Mesenchymal stem cell (in vitro differentiated cells and primary cell): ENCODE measurements around the gene PPP1R13L.
"Not testable (repeated sequence)": the region's sequence is repeated elsewhere in the genome, so short reads cannot be mapped to it uniquely, and the experiment has no call there.

Source experiments
- DNase-seq: peaks from one replicate; pipeline ENCODE4 v3.0.0-alpha.2; 2013
- H2AFZ ChIP-seq: one replicate; pipeline ENCODE4 v1.6.1; 2013; ENCODE audit warnings: low read depth, mild to moderate bottlenecking, control low read depth, inconsistent platforms, low read length, moderate library complexity
- H2AK5ac ChIP-seq: 2 replicates; pipeline ENCODE4 v1.6.1; 2013; ENCODE audit warnings: low read length, moderate library complexity, mild to moderate bottlenecking, inconsistent platforms; ENCODE audit not compliant: severe bottlenecking
- H2BK120ac ChIP-seq: one replicate; pipeline ENCODE4 v1.6.1; 2013; ENCODE audit warnings: low read depth, mild to moderate bottlenecking, inconsistent platforms, low read length, moderate library complexity
- H2BK12ac ChIP-seq, 2 experiments: one replicate each; pipeline ENCODE4 v1.6.1; 2013; ENCODE audit warnings: inconsistent platforms in 2 of 2, low read length in 2 of 2, mild to moderate bottlenecking in 2 of 2, moderate library complexity in 2 of 2, control low read depth in 1 of 2
- H2BK15ac ChIP-seq: one replicate; pipeline ENCODE4 v1.6.1; 2013; ENCODE audit warnings: mild to moderate bottlenecking, low read depth, inconsistent platforms; ENCODE audit not compliant: poor library complexity, severe bottlenecking
- H2BK5ac ChIP-seq: 2 replicates; pipeline ENCODE4 v1.6.1; 2013; ENCODE audit warnings: low read depth, mild to moderate bottlenecking, low read length, control low read depth, inconsistent platforms; ENCODE audit not compliant: poor library complexity, severe bottlenecking
- H3K14ac ChIP-seq, 2 experiments: one replicate each; pipeline ENCODE4 v1.6.1; 2013; ENCODE audit warnings: inconsistent platforms in 2 of 2, low read length in 2 of 2, control low read depth in 1 of 2, mild to moderate bottlenecking in 1 of 2, moderate library complexity in 1 of 2
- H3K18ac ChIP-seq, 2 experiments: one replicate each; pipeline ENCODE4 v1.6.1; 2013; ENCODE audit warnings: inconsistent platforms in 2 of 2, low read length in 2 of 2, control low read depth in 1 of 2, low read depth in 1 of 2, mild to moderate bottlenecking in 1 of 2
- H3K23ac ChIP-seq, 2 experiments: one replicate each; pipeline ENCODE4 v1.6.1; 2013; ENCODE audit warnings: inconsistent platforms in 2 of 2, low read length in 2 of 2, mild to moderate bottlenecking in 2 of 2, moderate library complexity in 2 of 2, control low read depth in 1 of 2
- H3K27ac ChIP-seq: 2 replicates; pipeline ENCODE4 v1.5.1; 2013; ENCODE audit warnings: mild to moderate bottlenecking, moderate library complexity, low read length, control low read depth, inconsistent platforms; ENCODE audit not compliant: poor library complexity, severe bottlenecking
- H3K27me3 ChIP-seq, 2 experiments: 2 replicates each; pipeline versions ENCODE4 v1.6.1 to v1.7.0; 2013; ENCODE audit warnings: low read length in 2 of 2, mild to moderate bottlenecking in 2 of 2, moderate library complexity in 2 of 2, control low read depth in 1 of 2, inconsistent platforms in 1 of 2; ENCODE audit not compliant: control insufficient read depth in 1 of 2, insufficient read depth in 1 of 2
- H3K36me3 ChIP-seq, 2 experiments: 2 replicates each; pipeline versions ENCODE4 v1.6.1 to v1.7.0; 2013; ENCODE audit warnings: low read length in 2 of 2, control low read depth in 1 of 2, inconsistent platforms in 1 of 2, low read depth in 1 of 2, mild to moderate bottlenecking in 1 of 2; ENCODE audit not compliant: insufficient read depth in 2 of 2, control insufficient read depth in 1 of 2
- H3K4ac ChIP-seq, 2 experiments: one replicate each; pipeline ENCODE4 v1.6.1; 2013; ENCODE audit warnings: inconsistent platforms in 2 of 2, low read length in 2 of 2, mild to moderate bottlenecking in 2 of 2, moderate library complexity in 2 of 2, control low read depth in 1 of 2, low read depth in 1 of 2
- H3K4me1 ChIP-seq: 2 replicates; pipeline ENCODE4 v1.6.1; 2013; ENCODE audit warnings: low read depth, low read length, control low read depth; ENCODE audit not compliant: control insufficient read depth, insufficient read depth
- H3K4me2 ChIP-seq: 2 replicates; pipeline ENCODE4 v1.6.1; 2013; ENCODE audit warnings: low read length, mild to moderate bottlenecking, inconsistent platforms; ENCODE audit not compliant: poor library complexity, severe bottlenecking
- H3K4me3 ChIP-seq, 2 experiments: 2 replicates each; pipeline versions ENCODE4 v1.5.1 to v1.7.0; 2013; ENCODE audit warnings: low read length in 2 of 2, mild to moderate bottlenecking in 2 of 2, control low read depth in 1 of 2, low read depth in 1 of 2; ENCODE audit not compliant: insufficient read depth in 1 of 2
- H3K79me1 ChIP-seq: replicated peaks from 2 replicates; pipeline ENCODE4 v1.6.1; 2013; ENCODE audit warnings: mild to moderate bottlenecking, control low read depth, low read length, inconsistent platforms; ENCODE audit not compliant: poor library complexity, severe bottlenecking
- H3K9ac ChIP-seq: 2 replicates; pipeline ENCODE4 v1.7.0; 2013; ENCODE audit warnings: mild to moderate bottlenecking, low read length, moderate library complexity
- H3K9me3 ChIP-seq: 2 replicates; pipeline ENCODE4 v1.7.0; 2013; ENCODE audit warnings: mild to moderate bottlenecking, low read length; ENCODE audit not compliant: control insufficient read depth
- H4K8ac ChIP-seq: one replicate; pipeline ENCODE4 v1.6.1; 2013; ENCODE audit warnings: inconsistent platforms, mild to moderate bottlenecking, low read length, moderate library complexity
- H4K91ac ChIP-seq: one replicate; pipeline ENCODE4 v1.6.1; 2013; ENCODE audit warnings: mild to moderate bottlenecking, low read length, inconsistent platforms
- WGBS: methylation state at CpG from one replicate; pipeline ENCODE4 v1.1.7; 2013; ENCODE audit warnings: mixed read lengths; 5-methylcytosine and 5-hydroxymethylcytosine counted together

Gene PPP1R13L

DNA sequence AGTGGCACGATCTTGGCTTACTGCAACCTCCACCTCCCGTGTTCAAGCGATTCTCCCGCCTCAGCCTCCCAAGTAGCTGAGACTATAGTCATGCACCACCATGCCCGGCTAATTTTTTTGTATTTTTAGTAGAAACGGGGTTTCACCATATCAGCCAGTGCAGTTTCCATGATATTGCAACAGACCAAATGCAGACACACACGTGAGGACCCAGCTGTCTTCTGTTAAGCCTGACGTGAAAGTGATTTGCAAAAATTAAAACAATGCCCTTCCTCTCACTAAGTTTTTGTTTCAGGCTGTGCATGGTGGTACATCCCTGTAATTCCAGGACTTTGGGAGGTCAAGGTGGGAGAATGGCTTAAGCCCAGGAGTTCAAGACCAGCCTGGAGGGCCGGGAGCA, 26.1 kb upstream of the PPP1R13L start:
- not testable (repeated sequence) for H2BK12ac ChIP-seq, H3K18ac ChIP-seq, H2AFZ ChIP-seq, H3K36me3 ChIP-seq, H3K9ac ChIP-seq, H3K4me2 ChIP-seq, H3K23ac ChIP-seq, H3K4me3 ChIP-seq, H2BK15ac ChIP-seq, H4K8ac ChIP-seq, H3K27me3 ChIP-seq, H3K79me1 ChIP-seq, H3K14ac ChIP-seq, H2AK5ac ChIP-seq, H4K91ac ChIP-seq, H3K27ac ChIP-seq, H3K4ac ChIP-seq, H3K9me3 ChIP-seq, H2BK5ac ChIP-seq, H2BK120ac ChIP-seq, H3K4me1 ChIP-seq
- peak; percentile 71 for DNase-seq
- 84% methylated on average over 9 of the region's 9 CpGs for WGBS

DNA sequence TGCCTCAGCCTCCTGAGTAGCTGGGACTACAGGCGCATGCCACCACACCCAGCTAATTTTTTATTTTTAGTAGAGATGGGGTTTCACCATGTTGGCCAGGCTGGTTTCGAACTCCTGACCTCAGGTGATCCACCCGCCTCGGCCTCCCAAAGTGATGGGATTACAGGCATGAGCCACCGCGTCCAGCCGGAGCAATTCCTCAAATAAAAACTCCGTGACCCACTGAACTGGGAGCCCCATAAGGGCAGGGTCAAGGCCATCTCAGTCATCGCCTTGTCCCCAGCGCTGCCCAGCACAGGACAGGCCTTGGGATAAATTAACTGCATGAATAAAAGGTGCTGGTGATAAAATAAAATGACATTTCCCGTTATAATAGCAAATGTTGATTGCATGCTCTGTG, 25.0 kb upstream of the PPP1R13L start:
- not testable (repeated sequence) for H3K27me3 ChIP-seq, DNase-seq, H3K4ac ChIP-seq

DNA sequence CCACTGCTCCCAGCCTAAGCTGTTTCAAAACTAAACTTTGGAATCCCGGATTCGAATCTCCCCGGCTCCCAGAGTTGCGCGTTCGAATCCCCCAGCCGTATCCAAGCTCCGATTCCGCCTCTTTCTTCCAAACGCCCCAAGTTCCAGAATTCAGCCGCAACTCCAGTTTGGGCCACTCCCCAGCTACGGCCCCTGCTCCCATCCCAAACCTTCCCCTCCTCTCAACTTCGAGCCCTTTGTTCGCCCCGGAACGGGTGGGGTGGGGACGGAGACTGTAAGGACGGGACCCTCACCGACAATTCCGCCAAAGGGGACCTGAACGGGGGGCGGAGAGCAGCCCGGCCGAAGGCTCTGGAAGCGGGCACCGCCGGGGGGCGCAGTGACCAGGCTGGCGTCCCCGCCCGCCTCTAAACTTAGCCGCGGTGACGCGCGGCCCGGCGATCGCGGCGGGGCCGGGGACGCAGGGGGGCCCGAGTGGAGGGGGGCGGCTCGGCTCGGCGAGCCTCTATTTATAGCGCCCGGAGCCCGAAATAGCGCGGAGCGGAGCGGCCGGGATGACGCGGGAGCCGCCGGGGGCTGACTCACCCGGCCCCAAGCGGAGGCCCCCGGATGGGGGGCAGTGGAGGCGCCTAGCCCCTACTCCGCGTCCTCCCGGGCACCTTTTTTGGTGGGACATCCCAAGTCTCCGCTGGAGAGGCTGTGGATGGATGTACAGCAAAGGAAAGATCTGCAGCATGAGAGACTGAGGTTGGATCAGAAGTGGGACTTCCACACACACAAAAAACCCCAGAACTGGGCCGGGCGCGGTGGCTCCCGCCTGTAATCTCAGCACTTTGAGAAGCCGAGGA, 23.7 kb upstream of the PPP1R13L start:
- Histone ChIP-seq H2BK15ac (peak overlapping the region; percentile 83), H3K4ac (peak overlapping the region; percentile 75 to 87), H2BK120ac (peak overlapping the region; percentile 97), H4K91ac (peak overlapping the region; percentile 95), H2AK5ac (peak overlapping the region; percentile 56), H3K9ac (peak overlapping the region; percentile 98), H3K79me1 (no peaks in the 10 kb centered on the region), H3K36me3 (no peaks in the 10 kb centered on the region), H3K27me3 (no peaks in the 10 kb centered on the region), H3K27ac (no peak overlapping the region), H3K4me2 (peak overlapping the region; percentile 95), H3K9me3 (no peaks in the 10 kb centered on the region), H2AFZ (peak overlapping the region; percentile 67), H3K4me1 (peaks cover 11% of the 10 kb centered on the region), H3K14ac (peak overlapping the region; percentile 57 to 64), H3K4me3 (peak overlapping the region; percentile 61 to 81), H3K23ac (peak overlapping the region in 1 of 2 experiments; percentile 70), H2BK5ac (peak overlapping the region; percentile 44), H2BK12ac (peak overlapping the region; percentile 87 to 89), H3K18ac (peak overlapping the region; percentile 93 to 95), H4K8ac (peak overlapping the region; percentile 95)
- 2% methylated on average over 72 of the region's 73 CpGs for WGBS
- peak; percentile 90 for DNase-seq

More for the DNA sequence above, 25.0 kb upstream of the PPP1R13L start:
- not testable (repeated sequence) for H3K4me1 ChIP-seq, H3K9me3 ChIP-seq, H2AFZ ChIP-seq, H3K14ac ChIP-seq, H3K36me3 ChIP-seq, H4K8ac ChIP-seq, H2BK12ac ChIP-seq, H2BK15ac ChIP-seq, H3K4me2 ChIP-seq, H2BK120ac ChIP-seq, H3K4me3 ChIP-seq, H3K27ac ChIP-seq, H2AK5ac ChIP-seq, H4K91ac ChIP-seq, H3K79me1 ChIP-seq, H2BK5ac ChIP-seq, H3K18ac ChIP-seq, H3K23ac ChIP-seq, H3K9ac ChIP-seq
- WGBS = 91% methylated on average over 11 of the region's 11 CpGs

- Histone ChIP-seq H3K27ac (peak overlapping the region; percentile 93), H3K9ac (peak overlapping the region; percentile 90), H3K79me1 (peaks cover 18% of the 10 kb centered on the region), H2BK120ac (peak overlapping the region; percentile 9), H4K8ac (peak overlapping the region; percentile 55), H3K18ac (peak overlapping the region; percentile 77 to 99), H3K4me2 (peak overlapping the region; percentile 63), H3K27me3 (no peaks in the 10 kb centered on the region), H4K91ac (peak overlapping the region; percentile 22), H2AFZ (no peak overlapping the region), H2BK5ac (peak overlapping the region; percentile 39), H2BK15ac (peak overlapping the region; percentile 29), H3K4me1 (peaks cover 29% of the 10 kb centered on the region), H3K9me3 (no peaks in the 10 kb centered on the region), H3K23ac (no peak overlapping the region), H2AK5ac (peak overlapping the region; percentile 14), H3K4me3 (peak overlapping the region; percentile 16 to 93), H3K36me3 (peaks cover 14 to 22% of the 10 kb centered on the region in 2 experiments), H3K4ac (peak overlapping the region; percentile 21 to 54), H3K14ac (peak overlapping the region in 1 of 2 experiments; percentile 85), H2BK12ac (peak overlapping the region; percentile 22 to 61)
- under 1% methylated on average over 21 of the region's 24 CpGs for WGBS
- DNase-seq = peak; percentile 99
Measured at GRCh38 chr19:45424191-45425058, 19.6 kb upstream of the PPP1R13L start.
